ENCODE data around the gene ZNF414.

DNA sequence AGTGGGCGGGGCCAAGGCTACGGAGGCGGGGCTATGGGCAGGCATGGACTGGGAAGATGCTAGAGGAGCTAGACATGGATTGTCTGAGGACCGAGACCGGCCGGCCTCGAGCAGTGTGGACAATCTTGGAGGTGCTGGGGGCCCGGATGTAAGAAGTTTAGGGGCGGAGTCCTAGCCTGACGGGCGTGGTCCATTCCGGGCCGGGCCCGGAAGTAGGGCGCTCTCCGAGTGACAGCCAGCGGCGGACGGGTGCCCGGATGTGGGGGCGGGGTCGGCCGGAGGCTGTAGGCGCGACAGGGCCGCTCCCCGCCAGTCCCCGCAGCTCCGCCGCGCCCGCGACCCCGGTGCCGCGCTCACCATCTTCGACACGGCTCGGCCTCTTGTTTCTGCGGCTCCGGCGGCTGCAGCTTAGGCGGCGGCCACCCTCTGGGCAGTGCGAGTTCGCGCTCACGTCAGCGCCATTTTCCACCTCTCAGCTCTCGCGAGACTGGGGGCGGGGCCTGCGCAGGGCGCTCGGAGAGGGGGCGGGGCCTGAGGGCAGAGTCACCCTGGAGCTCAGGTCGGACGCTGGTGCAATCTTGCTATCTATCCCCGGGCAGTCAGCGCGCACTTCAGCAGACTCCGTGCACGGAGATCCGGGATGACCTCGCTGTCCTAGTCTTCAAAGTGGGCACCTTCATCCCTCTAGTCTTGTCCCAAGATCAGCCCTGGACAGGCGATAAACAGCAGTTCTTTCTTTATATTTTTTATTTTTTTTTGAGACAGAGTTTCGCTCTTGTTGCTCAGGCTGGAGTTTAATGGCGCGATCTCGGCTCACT is at the start of gene ZNF414:
- TF ChIP-seq EZH2phosphoT487 (IDR thresholded peaks at IDR 0.05; ENCODE audit: borderline replicate concordance): no peak
- TF ChIP-seq, protein P1, sequence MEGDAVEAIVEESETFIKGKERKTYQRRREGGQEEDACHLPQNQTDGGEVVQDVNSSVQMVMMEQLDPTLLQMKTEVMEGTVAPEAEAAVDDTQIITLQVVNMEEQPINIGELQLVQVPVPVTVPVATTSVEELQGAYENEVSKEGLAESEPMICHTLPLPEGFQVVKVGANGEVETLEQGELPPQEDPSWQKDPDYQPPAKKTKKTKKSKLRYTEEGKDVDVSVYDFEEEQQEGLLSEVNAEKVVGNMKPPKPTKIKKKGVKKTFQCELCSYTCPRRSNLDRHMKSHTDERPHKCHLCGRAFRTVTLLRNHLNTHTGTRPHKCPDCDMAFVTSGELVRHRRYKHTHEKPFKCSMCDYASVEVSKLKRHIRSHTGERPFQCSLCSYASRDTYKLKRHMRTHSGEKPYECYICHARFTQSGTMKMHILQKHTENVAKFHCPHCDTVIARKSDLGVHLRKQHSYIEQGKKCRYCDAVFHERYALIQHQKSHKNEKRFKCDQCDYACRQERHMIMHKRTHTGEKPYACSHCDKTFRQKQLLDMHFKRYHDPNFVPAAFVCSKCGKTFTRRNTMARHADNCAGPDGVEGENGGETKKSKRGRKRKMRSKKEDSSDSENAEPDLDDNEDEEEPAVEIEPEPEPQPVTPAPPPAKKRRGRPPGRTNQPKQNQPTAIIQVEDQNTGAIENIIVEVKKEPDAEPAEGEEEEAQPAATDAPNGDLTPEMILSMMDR (conservative IDR thresholded peaks at IDR 0.05; ENCODE audit: low read length): no peak
